Osteoblast (primary cell): ENCODE results near the gene APOL4. TPM values are rescaled to one million over a fixed set of nuclear protein-coding genes. Genes with fewer than 3 reads are reported as not detected.

ENCODE experiments used
- DNase-seq: peaks from one replicate; pipeline ENCODE4 v3.0.0; 2011; ENCODE audit warnings: low spot score, mixed read lengths; ENCODE audit not compliant: insufficient read length; ENCODE audit errors: missing footprints
- H2AFZ ChIP-seq: 2 replicates; pipeline ENCODE4 v1.6.0; 2011; ENCODE audit warnings: mild to moderate bottlenecking, low read length
- H3K27ac ChIP-seq: 2 replicates; pipeline ENCODE4 v1.5.1; 2011; ENCODE audit warnings: mild to moderate bottlenecking, low read depth, low read length, moderate library complexity
- H3K27me3 ChIP-seq: 2 replicates; pipeline ENCODE4 v1.6.0; 2012; ENCODE audit warnings: mild to moderate bottlenecking, control low read depth, inconsistent platforms, low read length, moderate library complexity; ENCODE audit not compliant: insufficient read depth
- H3K36me3 ChIP-seq: 2 replicates; pipeline ENCODE4 v1.5.1; 2011; ENCODE audit warnings: mild to moderate bottlenecking, low read length, control low read depth, moderate library complexity; ENCODE audit not compliant: insufficient read depth
- H3K4me1 ChIP-seq: 2 replicates; pipeline ENCODE4 v1.5.1; 2011; ENCODE audit warnings: mild to moderate bottlenecking, low read length, control low read depth, moderate library complexity; ENCODE audit not compliant: insufficient read depth
- H3K4me2 ChIP-seq: 2 replicates; pipeline ENCODE4 v1.6.0; 2011; ENCODE audit warnings: mild to moderate bottlenecking, low read length; ENCODE audit not compliant: insufficient read depth
- H3K4me3 ChIP-seq: fragments of 200-600 bp; sonication (generic); 3 replicates; pipeline ENCODE4 v1.5.1; 2012; ENCODE audit warnings: mild to moderate bottlenecking, low read length, inconsistent platforms; ENCODE audit not compliant: insufficient read depth
- H3K79me2 ChIP-seq: 2 replicates; pipeline ENCODE4 v1.6.0; 2012; ENCODE audit warnings: mild to moderate bottlenecking, low read length, control low read depth, inconsistent platforms; ENCODE audit not compliant: insufficient read depth
- H3K9me3 ChIP-seq: 2 replicates; pipeline ENCODE4 v1.5.1; 2011; ENCODE audit warnings: low read depth, low read length, control low read depth
- H4K20me1 ChIP-seq: 2 replicates; pipeline ENCODE4 v1.6.0; 2012; ENCODE audit warnings: mild to moderate bottlenecking, low read length, control low read depth; ENCODE audit not compliant: insufficient read depth
- total RNA-seq: library from RNA; depleted of rRNA; stranded (reverse); fragments of >200 nt; gene quantifications from 2 replicates; pipeline ENCODE4 v1.2.3, GENCODE V29; 2012
- TF ChIP-seq, protein P1 (sequence below): IDR thresholded peaks from 2 replicates; pipeline ENCODE4 v1.5.1; 2011; ENCODE audit warnings: mild to moderate bottlenecking, low read depth, low read length, moderate library complexity; ENCODE audit errors: extremely low read depth

The APOL4 gene
- total RNA-seq, 1 donor: 2.9 TPM

DNA sequence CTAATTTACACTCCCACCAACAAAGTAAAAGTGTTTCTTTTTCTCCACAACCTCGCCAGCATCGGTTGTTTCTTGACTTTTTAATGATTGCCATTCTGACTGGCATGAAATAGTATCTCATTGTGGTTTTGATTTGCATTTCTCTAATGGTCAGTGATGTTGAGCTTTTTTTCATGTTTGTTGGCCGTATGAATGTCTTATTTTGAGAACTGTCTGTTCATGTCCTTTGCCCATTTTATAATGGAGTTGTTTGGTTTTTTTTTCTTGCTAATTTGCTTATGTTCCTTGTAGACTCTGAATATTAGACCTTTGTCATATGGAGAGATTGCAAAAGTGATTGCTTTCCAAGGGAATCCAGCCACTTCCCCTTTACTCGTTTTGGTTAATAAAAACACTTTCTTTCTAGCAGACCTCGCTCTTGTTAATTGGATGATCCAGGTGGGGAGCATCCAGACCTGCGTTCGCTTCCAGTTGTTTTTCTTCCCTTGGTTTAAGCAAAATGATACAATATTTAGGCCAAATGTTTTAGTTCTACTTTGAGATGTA lies 17.1 kb upstream of the APOL4 start:
- H4K20me1 ChIP-seq: no peaks in the 10 kb centered on the region
- H3K36me3 ChIP-seq: no peaks in the 10 kb centered on the region
- TF ChIP-seq, protein P1, sequence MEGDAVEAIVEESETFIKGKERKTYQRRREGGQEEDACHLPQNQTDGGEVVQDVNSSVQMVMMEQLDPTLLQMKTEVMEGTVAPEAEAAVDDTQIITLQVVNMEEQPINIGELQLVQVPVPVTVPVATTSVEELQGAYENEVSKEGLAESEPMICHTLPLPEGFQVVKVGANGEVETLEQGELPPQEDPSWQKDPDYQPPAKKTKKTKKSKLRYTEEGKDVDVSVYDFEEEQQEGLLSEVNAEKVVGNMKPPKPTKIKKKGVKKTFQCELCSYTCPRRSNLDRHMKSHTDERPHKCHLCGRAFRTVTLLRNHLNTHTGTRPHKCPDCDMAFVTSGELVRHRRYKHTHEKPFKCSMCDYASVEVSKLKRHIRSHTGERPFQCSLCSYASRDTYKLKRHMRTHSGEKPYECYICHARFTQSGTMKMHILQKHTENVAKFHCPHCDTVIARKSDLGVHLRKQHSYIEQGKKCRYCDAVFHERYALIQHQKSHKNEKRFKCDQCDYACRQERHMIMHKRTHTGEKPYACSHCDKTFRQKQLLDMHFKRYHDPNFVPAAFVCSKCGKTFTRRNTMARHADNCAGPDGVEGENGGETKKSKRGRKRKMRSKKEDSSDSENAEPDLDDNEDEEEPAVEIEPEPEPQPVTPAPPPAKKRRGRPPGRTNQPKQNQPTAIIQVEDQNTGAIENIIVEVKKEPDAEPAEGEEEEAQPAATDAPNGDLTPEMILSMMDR: no peak
- no peak for DNase-seq
- H3K4me1 ChIP-seq: peaks cover 11% of the 10 kb centered on the region
- no peak overlapping the region for H3K27ac ChIP-seq
- H3K79me2 ChIP-seq: no peaks in the 10 kb centered on the region
- H3K27me3 ChIP-seq: peaks cover 32% of the 10 kb centered on the region
- H3K9me3 ChIP-seq: no peaks in the 10 kb centered on the region
- no peak overlapping the region for H3K4me3 ChIP-seq
- H2AFZ ChIP-seq: no peak overlapping the region
- H3K4me2 ChIP-seq: no peak overlapping the region

DNA sequence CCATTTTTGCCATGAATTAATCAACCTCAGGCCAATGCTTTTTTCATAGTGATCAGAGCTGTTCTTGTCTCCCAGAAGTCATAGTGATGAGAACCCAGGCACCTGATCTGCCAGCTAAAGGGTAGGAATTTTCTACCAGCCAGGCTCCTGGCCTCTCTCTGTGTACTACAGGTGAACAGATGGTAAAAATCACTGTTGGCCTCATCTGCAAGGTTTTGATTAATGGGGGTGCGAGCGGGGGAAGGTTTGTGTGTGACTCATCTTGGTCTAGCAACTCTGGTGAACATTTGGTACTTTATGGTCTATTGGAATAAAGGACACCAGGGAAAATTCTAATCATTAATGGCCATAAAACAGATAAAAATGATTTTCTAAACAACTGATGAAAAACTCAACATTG lies 14.4 kb upstream of the APOL4 start:
- H3K27ac ChIP-seq: no peak overlapping the region
- H2AFZ ChIP-seq: no peak overlapping the region
- H3K9me3 ChIP-seq: no peaks in the 10 kb centered on the region
- no peaks in the 10 kb centered on the region for H3K36me3 ChIP-seq
- H3K79me2 ChIP-seq: no peaks in the 10 kb centered on the region
- H3K4me2 ChIP-seq: no peak overlapping the region
- no peak for DNase-seq
- H3K4me3 ChIP-seq: no peak overlapping the region
- peaks cover 10% of the 10 kb centered on the region for H3K4me1 ChIP-seq
- TF ChIP-seq, protein P1: no peak
- H4K20me1 ChIP-seq: no peaks in the 10 kb centered on the region
- peaks cover 45% of the 10 kb centered on the region for H3K27me3 ChIP-seq

DNA sequence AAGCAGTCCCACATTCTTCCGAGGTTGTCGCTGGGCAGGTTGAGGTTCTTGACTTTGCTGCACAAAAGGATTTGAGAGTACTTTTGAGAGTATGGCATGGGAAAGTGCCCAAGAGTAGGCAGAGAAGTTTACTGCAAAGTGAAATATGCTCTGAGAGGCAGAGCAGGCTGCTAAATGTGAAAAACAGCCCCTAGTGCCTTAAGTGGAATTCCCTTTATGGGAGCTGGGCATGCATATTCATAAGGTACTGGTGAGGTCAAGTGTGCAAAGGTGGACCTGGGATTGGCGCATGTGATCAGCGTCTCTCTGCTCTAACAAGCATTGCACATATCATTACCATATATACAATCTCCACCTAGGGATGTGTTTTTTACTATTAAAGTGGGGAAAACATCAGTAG lies 12.0 kb upstream of the APOL4 start:
- no peak for DNase-seq
- H3K27me3 ChIP-seq: peaks cover 45% of the 10 kb centered on the region
- H3K27ac ChIP-seq: no peak overlapping the region
- H3K4me2 ChIP-seq: no peak overlapping the region
- no peaks in the 10 kb centered on the region for H3K36me3 ChIP-seq
- H3K9me3 ChIP-seq: no peaks in the 10 kb centered on the region
- no peaks in the 10 kb centered on the region for H4K20me1 ChIP-seq
- no peaks in the 10 kb centered on the region for H3K4me1 ChIP-seq
- H3K4me3 ChIP-seq: no peak overlapping the region
- H2AFZ ChIP-seq: no peak overlapping the region
- TF ChIP-seq, protein P1: no peak
- no peaks in the 10 kb centered on the region for H3K79me2 ChIP-seq

DNA sequence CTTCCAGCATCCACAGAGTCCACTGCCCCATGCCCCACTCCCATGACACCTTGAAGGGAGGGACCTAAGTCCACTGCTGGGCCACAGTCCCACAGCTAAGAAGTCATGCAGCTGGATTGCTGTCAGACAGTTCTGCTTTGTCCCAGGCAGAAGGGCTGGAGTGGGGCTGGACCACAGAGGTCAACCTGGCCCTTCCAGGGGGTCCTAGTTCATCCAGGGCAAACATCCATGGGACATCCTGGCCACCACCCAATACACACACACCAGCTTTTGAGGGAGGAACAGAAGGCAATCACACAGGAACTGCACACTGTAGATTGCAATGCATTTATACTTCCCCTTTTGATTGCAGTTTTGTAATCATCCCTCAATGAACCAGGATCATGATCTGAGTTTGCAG lies 11.3 kb upstream of the APOL4 start:
- H3K4me2 ChIP-seq: no peak overlapping the region
- H3K4me3 ChIP-seq: no peak overlapping the region
- no peaks in the 10 kb centered on the region for H3K4me1 ChIP-seq
- DNase-seq: no peak
- no peaks in the 10 kb centered on the region for H3K9me3 ChIP-seq
- peaks cover 39% of the 10 kb centered on the region for H3K27me3 ChIP-seq
- H3K36me3 ChIP-seq: no peaks in the 10 kb centered on the region
- H3K79me2 ChIP-seq: no peaks in the 10 kb centered on the region
- TF ChIP-seq, protein P1: no peak
- H4K20me1 ChIP-seq: no peaks in the 10 kb centered on the region
- no peak overlapping the region for H2AFZ ChIP-seq
- no peak overlapping the region for H3K27ac ChIP-seq
